Erythroblast (primary cell): ENCODE results near the gene MCRS1.

Experiments used
- GATA1 ChIP-seq: IDR thresholded peaks from 2 replicates; pipeline ENCODE4 v1.6.1; 2011; ENCODE audit warnings: low read depth, mild to moderate bottlenecking, control low read depth, low read length, moderate library complexity
- POLR2A ChIP-seq: IDR thresholded peaks from 2 replicates; pipeline ENCODE4 v1.6.1; 2011; ENCODE audit warnings: mild to moderate bottlenecking, low read length

DNA sequence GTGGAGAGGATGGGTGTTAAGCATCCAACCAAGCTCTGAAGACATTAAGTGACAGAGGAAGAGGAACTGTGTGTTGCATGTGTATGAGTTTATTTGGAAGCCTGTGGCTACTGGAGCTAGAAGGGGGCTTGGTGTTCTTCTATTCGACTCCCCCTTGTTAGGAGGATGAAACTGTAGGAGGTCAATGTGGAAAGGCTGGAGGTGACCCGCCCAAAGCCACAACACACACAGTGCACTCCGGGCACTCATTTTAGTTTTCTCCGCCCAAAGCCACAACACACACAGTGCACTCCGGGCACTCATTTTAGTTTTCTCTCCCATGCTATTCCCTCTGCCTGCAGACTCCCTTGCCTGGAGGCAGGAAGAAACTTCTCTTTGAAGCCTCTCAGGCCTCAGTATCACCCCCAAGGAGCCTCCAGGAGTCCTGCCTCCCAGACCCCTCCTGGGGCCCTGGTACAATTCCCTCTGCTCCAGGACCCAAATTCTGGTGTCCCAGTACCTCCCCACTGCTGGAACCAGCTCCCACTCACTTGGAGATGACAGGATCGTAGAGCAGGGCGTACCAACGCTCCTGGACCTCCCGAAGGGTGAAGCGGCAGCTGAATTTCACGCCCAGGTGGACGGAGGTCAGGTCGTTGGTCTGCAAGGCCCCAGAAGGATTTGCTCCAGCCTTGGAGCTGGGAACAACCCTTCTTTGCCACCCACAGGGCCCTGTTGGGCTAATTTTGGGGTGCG lies 3.8 kb downstream of the MCRS1 start:
- TF ChIP-seq POLR2A, result no peak
- TF ChIP-seq GATA1, result no peak
